ENCODE data around the gene L3HYPDH.
"Not testable (repeated sequence)": the region's sequence is repeated elsewhere in the genome, so short reads cannot be mapped to it uniquely, and the experiment has no call there.

Gene L3HYPDH

GRCh38 chr14:59475709-59476108 is 8.5 kb downstream of the L3HYPDH start:
- no peak for DNase-seq

GRCh38 chr14:59474172-59474571 is 10.0 kb downstream of the L3HYPDH start:
- no peak for DNase-seq

DNA sequence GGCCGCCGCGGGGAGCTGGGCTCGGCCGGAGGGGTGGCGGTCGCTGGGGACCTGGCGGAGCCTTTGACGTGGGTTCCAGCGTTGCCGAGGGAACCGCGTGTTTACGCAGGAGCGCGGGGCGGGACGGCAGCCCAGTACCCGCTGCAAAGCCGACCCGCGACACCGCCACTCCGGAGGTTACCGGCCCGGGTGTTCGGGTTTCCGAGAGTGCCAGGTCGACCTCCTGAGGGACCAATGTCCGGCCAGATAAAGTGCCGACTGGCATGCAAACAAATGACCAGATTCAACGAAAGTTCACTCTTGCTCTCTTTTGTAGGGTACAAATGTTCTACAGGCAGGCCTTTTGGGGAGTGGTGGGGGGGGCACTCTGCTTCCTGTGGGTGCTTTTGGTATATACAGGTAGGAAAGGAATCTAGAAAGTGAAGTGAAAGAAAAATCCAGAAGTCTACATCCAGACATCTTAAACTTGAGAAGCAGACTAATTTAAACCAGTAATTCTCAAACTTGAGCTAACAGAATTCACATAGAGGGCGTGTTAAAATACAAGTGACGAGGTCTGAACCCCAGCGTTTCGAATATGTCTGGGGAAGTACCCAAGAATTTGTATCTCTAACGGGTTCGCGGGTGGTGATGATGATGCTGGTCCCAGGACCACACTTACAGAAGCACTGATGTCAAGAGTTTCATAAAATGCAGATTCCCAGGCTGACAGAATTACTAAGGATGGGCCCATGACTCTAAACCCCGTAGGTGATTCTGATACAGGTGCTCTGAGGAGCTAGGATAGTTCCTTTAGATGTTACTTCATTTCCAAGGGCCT is 18.7 kb downstream of the L3HYPDH start, which contains the start of gene GPR135:
Gene GPR135, minus strand, starts transcription at position 65 of the 820 bp plus-strand sequence. CDS start 154 bp downstream, outside the sequence.
- peak; percentile 29 to 55 for DNase-seq

DNA sequence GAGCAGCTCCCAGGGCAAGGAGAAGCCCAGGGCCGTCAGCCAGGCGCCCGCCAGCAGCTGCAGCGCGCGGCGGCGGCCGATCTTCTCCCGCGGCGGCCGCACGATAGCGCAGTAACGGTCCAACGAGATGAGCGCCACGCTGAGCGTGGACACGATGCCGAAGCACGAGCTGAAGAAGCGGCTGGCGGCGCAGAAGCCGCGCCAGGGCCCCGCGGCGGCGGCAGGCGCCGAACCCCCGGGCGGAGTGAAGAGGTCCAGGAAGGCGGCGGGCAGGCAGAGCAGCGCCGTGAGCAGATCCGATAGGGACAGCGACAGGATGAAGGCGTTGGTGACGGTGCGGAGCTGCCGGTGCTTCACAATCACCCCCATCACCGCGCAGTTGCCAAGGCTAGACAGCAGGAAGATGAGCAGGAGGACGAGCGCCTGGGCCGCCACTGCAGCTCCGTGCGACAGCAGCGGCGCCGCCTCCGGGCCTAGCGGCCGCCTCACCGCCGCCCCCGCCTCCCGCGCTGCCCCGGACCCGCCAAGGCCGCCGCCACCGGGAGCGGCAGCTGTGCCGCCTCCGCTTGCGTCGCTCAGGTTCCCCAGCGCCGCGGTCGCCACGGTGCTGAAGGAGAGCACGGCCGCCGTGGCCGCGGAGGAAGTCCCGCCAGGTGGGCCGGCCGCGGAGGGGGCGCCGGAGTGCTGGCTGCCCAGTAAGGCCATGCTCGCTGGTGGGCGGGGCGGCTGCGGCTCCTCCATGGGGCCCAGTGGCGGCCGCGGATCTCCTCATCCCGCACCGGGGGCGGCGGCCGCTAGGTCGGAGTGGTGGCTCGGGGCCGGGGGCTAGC is 19.5 kb downstream of the L3HYPDH start:
- DNase-seq: peak; percentile 34 to 55

DNA sequence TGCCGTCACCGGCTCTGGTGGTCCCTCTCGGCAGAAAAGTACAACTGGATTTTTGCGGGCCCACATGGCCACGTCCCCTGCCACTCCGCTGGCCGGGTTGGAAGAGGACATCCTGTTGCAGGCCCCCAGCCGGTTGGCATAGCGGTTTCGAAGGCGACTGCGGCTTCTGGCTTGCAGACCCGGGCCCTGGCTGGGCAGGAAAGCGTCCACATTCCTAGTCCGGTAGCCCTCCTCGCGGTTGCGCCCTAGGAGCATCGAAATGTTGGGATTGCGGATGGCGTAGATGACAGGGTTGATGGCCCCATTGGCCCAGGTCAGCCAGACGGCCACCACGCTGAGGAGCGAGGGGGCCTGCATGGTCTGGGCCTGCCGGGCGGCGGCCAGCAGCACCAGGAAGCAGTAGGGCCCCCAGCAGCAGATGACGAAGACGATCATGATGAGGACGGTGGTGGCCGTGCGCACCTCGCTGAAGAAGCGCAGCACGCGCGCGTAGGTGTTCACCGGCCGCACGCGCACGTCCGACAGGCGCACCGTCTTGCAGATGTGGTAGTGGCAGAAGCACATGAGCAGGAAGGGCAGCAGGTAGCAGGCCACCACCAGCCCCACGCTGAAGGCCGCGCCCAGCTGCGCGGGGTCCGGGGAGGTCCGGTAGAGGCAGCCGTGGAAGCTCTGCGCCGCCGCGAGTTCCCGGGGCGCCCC is 20.3 kb downstream of the L3HYPDH start:
- DNase-seq: peak in 1 of 2 experiments; percentile 34

DNA sequence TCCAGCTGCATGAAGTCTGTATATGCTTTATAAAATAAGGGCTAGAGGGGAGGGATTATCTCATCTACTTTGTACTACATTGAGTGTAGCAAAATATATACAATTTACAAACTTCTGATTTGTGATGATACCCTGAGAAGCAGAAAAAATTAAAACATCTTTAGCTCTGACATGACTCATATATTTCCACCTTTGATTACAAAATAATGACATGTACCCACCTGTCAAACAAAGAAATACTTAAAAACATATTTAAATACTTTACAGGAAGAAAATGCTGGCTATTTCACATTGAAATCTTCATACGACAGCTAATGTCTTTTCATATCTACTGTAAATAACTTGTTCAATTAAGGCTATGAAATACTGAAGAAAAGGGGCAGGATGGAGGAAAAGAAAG is 22.3 kb downstream of the L3HYPDH start:
- DNase-seq: no peak

GRCh38 chr14:59460378-59460777 is 23.8 kb downstream of the L3HYPDH start:
- DNase-seq: no peak

- DNase-seq: no peak
Observed at GRCh38 chr14:59458486-59458885, 25.7 kb downstream of the L3HYPDH start.

- DNase-seq: no peak
Observed at GRCh38 chr14:59455411-59455810, 28.8 kb downstream of the L3HYPDH start.

- DNase-seq: no peak
Observed at GRCh38 chr14:59454139-59454538, 30.1 kb downstream of the L3HYPDH start.

DNA sequence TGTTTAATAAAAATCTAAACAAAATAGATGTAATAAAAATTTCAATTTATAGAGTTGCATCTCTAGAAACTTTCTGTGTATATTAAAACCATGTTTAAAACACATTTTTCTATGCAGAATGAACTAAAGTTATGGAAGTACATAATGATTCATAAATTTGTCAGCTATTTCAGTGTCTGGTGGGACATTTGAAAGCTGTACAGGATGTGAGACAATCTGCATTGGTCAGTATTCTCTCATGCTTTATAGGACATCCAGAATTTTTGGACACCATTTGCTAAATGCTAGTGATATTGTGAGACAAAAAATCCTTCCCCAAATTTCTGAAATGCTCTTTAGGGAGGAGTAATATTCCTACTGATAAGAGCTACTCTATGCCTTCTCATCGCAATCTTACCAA is 32.4 kb downstream of the L3HYPDH start:
- DNase-seq: no peak

DNA sequence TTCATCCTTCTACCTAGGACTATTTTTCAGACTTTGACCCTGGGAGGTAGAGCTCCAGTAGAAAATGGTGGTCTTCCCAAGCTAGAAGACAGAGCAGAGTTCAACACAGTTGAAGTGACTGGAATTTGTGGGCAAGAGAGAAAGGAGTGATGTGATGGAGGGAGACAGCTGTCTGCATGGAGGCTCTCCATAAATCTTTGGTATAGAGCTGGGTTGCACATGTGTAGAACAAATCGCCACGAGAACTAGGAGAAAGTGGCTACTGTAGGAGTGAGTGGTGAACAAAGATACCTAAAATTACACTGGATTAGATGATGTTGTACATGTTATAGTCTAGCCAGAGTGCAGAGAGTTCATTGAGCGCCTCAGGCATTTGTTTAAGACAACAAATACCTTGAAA is 33.5 kb downstream of the L3HYPDH start:
- DNase-seq: no peak

GRCh38 chr14:59448673-59449072 is 35.5 kb downstream of the L3HYPDH start:
- DNase-seq: not testable (repeated sequence)

DNA sequence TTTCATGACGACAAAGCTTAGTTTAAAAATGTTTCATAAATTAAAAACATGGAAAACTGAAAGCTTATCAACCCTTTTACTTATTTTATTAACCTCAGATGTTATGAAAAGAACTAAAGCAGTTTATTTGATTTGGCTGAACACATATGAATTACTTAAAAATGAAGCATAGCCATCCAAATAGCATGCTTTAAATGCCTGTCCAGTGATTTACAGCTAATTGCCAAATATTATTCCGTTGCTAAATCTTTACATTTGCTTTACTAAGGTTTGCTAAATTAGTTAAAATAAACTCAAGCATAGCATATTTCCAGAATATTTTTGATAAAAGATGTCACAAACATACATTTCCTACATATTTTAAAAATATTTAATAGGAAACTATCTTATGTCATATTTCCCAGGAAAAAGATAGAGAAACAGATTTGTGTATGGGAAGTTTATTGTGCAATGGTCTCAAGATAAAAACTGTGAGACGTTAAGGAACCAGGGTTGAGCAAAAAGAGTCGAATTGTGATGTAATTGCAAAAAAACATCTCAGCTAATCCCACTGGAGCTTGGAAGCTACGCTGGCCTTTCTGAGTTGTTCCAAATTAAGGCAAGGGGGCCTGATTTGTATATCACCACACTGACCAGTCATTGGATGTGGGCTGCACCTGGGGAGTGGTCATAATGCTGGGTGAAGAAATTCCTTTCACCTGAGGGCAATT is 44.8 kb downstream of the L3HYPDH start:
- no peak for DNase-seq

- no peak for DNase-seq
Observed at GRCh38 chr14:59438195-59438647, 46.0 kb downstream of the L3HYPDH start.

DNA sequence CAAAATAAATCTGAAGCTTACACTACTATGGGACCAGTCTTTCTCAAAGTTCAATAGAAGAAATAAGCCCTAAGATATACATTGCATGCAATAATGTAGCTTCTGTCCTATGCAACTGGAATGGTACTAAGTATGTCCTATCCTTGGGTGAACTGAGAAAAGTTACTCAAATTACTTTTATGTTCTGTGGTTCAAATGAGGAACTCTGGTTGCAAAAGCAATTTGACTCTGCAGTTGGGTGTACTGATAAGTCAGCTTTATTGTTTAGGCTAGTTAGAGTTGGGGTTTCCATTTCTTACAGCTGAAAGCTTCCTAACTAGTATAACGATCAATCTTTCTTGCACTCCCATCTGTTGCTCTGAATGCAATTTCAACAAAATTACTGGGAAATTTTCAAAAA is 48.2 kb downstream of the L3HYPDH start:
- DNase-seq: no peak

DNA sequence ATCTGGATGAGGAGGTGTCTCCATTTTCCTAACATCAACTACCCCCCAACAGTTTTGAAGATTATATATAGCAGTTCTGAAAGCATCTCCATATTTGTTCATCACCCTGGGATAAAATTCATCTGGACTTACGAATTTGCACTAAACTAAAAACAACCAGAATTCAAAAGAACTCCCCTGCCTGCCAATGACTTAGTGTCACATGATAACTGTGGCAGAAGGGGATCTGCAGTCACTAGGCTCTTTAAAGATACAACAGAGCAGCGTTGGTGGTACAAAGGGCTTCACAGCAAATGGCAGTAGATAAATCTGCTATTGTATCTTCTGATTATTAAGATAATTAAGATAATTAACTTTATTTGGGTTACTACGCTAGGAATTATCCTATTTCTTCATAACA is 49.1 kb downstream of the L3HYPDH start:
- no peak for DNase-seq

GRCh38 chr14:59429790-59430189 is 54.4 kb downstream of the L3HYPDH start:
- DNase-seq: no peak

- no peak for DNase-seq
Observed at GRCh38 chr14:59428581-59429012, 55.6 kb downstream of the L3HYPDH start.

- DNase-seq: no peak
Observed at GRCh38 chr14:59427653-59428580, 56.3 kb downstream of the L3HYPDH start.

DNA sequence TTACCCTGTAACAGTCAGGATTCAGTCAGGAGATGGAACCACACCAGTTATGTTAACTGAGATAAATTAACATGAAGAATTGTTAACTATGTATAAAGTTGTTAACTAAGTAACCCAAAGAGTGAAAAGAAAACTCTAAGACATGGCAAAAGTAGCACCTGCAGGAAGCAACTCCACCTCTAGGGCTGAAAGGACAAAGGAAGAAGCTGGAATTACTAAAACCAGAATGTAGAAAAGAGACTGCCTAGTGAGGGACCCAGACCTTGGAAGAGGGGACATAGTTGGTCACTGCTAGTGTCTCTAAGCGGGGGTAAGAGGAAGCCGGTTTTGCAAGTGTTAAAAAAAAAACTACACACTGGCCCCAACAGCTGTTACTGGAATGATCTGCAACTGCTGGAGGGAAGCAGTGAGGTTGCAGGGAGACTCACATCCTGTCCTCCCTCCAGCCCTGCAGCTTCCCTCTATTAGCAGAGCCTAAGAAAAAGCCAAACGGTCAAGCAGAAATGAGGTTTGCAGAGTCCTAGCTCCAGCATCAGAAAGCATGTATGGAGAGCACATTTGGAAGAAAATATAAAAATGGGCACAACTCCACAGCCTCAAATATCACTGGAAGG is 58.8 kb downstream of the L3HYPDH start:
- DNase-seq: no peak

All from NCI-H1930 (cell line).